ENCODE results near the gene STRADB.
"Not testable (repeated sequence)": the region's sequence is repeated elsewhere in the genome, so short reads cannot be mapped to it uniquely, and the experiment has no call there.

STRADB gene

DNA sequence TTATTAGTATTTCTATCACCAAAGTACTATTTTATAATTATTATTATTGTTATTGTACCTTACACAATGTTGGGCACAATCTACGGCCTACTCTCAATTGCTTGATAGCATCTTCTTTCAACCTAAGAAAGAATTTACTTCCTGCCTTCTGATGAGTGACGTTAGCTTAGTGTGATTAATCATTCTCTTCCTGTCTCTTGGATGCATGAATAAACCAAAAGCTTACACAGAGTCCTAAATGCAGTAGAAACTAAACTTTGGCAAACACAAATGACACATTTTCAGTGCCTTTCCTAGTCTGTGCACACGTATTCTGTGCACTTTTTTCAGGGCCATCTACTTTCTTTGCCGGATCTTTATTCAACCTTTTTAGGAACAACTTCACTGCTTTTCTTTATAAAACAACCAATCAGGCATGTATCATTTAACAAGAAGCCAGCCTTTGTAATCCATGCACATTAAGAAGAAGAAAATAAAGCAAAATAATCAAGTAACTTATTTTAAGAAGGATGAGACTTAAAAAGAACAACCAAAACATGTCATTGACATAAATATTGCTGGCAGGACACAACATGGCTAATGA is 19.4 kb upstream of the STRADB start:
- no peak for DNase-seq

DNA sequence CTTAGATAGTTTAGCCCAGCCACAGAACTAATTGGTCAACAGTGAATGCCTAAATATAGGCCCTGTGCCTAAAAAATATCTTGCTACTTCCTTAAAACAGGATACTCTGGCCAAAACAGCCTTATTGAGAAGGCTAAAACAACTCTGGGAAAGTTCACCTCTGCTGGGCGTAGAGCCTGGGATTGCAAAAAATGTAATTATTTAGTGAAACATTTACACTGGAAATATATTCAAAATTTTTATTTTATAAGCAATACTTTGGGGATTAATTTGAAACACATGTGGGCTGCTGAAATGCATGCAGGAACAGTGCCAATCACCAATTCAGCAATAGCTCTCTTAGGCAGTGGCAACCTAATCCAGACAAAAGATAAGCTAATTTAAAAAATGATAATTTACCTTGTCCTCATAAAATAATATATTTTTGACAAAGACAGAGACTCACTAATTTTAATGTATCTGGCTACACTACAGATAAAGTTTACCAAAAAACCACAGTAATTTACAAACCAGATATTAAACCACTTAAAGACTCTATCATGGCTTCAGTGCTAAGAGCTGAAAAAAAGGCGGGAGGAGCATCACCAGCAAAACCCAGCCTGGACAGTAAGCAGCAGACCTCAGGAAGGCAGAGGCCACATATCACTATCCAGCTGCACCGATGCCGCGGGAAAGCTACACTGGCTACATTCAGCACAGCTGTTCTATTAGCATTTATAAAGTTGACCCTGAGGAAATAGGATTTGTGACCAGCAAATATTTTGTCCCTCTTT is 18.7 kb upstream of the STRADB start:
- DNase-seq, result no peak

DNA sequence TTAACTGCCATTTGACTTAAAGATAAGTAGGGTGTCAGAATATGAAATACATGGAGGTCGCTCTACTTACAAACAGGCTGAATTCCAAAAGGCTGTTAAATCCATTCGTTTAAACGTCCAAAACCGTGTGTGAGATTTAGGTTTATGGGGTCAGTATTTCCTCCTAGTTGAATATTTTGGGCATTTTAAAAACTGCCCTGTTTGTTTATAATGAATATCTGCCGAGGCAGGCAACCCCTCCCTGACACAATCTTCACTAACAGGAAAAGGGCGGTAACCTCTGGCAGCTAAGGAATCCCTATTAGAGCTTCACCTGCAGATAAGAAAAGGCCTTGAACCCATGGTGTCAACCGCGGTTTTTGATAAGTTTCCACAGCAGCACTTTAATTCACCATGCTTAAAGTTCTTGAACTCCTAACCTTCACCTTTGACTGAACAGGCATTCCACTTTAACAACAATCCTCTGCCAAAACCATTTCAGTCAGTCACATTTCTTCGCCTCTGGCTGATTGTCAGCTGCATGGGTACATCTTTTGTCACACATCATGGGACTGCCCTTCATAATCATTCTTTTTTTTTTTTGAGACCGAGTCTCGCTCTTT is 18.0 kb upstream of the STRADB start:
- DNase-seq, result no peak

DNA sequence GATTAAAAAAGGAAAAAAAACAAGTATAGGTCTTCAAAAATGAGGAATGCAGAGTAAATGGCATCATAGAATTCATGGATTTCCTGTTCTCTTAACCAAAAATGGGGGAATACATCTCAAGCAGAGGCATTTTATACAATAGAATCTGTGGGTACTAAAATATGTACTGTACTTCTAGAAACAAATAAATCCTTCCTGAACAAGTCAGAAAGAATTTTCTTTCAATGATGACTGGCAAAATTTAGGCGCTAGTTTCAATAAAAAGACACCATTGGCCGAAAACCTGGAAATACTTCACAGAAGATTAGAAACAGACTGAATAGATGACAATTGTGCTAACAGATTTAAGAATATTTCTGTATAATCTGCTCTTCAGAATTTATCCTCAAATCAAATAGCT is 15.4 kb upstream of the STRADB start:
- no peak for DNase-seq

DNA sequence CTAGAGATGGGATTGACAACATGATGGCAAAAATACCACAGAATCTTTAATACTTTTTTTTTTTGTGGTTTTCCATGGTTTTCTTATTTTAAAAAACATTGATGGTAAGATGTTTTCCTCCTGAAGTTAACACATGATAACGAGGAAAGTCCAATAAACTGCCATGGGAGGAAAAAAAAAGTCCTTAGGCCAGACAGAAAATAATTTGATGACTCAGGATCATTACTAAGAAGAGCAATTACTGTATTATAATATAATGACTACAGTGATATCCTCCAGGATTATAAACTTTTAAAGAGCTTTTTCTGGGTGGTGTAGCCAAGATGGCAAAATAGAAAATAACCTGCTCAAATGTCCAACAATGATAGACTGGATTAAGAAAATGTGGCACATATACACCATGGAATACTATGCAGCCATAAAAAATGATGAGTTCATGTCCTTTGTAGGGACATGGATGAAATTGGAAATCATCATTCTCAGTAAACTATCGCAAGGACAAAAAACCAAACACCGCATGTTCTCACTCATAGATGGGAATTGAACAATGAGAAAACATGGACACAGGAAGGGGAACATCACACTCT is 12.1 kb upstream of the STRADB start:
- DNase-seq, result not testable (repeated sequence)

DNA sequence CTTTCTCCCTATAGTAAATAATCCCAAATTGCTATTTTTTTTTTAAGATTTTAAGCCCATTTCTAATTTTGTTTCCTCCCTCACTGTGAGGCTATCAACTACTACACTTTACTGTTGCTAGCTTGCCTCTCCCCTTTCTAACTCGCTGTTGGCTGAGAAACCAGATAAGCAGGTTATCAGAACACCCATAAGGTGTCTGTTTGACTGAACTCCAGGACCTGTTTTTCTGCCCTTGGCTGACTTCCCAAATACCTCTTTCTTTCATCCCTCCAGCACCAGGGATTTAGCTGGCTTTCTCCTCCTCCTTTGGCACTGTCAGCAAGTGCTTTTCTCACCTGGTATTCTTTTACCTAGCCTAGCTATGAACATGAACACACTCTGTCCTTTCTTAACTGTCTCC is 11.4 kb upstream of the STRADB start:
- no peak for DNase-seq

DNA sequence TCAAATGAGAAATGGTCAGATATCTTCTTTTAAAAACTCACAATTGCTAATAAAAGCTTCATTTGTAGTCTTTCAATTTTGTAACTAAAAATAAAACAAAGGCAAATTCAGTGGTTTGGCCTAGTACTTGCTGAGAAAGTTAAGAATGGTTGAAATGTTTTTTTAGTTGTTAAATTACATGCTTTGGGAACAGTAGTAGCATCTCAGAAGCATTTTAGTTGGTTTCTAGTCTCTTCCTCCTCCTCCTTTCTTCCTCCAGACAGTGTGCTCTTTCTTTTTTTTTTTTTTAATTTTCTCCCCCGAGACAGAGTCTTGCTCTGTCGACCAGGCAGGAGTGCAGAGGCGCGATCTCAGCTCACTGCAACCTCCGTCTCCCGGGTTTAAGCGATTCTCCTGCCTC is 10.1 kb upstream of the STRADB start:
- DNase-seq, result no peak

DNA sequence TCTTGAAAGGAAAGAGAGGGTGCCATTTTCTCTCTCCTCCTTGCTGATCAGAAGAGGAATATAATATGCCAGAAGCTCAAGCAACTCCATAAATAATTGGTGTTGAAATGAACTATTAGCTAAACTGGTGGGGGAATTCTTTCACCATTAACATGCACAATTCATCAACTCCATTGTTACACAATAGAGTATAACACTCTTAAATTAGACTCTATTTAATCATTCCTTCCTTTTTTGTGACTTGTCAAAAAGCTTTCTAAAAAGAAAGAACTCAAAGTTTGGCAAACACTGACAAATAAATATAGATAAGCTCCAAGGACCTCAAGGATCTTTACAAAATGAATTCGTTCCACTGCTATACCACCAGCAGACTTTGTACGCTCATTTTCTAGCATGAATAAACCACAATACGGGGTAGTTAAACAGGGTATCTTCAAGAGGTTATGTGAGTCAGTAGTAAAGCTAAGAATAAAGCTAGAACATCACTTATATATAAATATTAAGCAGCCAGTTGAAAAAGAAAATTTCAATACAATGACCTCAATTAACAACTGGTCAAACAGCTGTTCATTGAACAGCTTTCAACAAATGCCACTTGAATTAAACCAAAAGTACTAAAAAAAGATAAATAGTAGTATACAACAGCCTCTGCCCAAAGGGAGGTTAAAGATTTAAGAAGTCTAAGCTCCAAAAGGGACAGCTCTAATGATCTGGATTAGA is 6.6 kb upstream of the STRADB start:
- no peak for DNase-seq

DNA sequence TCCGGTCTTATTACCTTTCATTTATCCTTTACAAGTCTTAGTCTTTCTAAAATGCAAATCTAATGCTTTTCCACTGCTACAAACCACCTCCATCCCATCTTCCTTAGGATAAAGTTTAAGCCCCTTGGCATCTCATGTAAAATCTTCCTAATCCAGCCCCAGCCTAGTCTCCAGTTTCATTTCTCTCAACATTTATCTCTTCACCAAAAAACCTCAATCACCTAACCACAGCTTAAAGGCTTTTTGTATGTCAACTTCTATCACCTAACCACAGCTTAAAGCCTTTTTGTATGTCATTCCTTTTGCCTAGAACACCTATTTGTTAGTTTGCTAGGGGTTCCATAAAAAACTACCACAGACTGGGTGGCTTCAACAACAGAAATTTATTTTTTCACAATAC is 4.5 kb upstream of the STRADB start:
- DNase-seq, result no peak

DNA sequence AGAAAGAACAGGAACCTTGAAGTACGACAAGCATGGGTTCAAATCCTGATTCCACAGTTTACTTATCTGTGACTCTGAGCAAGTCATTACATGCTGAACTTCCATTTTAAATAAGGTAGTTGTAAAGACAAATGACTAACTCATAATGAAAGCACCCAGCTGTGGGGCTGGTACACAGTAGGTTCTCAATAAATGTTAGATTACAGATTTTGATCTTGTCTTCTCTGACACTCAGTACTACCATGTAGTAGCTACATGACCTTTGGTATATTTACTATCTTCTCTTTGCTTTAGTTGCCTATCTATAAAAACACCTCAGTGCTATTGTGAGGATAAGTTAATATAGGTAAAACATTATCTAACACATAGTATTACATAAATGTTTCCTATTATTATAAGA is 3.5 kb upstream of the STRADB start:
- peak; percentile 17 for DNase-seq

DNA sequence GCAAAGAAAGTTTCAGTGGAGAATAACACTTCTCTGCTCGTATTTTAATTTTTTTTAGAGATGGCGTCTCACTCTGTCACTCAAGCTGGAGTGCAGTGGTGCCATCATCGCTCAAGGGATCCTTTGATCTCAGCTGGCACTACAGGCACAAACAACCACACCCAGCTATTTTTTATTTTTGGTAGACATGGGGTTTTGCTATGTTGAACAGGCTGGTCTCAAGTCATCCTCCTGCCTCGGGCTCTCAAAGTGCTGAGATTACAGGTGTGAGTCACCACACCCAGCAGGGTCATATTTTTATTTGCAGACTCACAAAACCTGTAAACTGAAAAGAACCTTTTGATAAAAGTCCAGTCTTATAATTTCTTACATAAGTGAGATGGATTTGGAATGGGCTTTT is 2.8 kb upstream of the STRADB start:
- DNase-seq, result peak; percentile 28

DNA sequence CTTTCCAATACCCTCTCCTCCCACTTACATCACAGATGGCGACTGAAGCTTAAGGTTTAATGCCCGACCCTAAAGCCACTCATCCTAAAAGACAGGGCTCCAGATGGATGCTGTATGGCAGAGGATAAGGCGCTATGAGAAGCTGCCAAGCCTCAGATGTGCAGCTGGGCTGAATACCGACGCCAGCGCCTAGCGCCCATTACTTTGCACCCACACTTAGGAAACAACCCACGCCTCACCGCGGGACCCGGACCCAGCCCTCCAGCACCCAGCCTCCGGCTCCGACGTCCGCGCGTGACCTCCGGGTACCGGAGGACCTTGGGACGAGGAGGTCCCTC is 617 bp upstream of the STRADB start:
- DNase-seq, result no peak

DNA sequence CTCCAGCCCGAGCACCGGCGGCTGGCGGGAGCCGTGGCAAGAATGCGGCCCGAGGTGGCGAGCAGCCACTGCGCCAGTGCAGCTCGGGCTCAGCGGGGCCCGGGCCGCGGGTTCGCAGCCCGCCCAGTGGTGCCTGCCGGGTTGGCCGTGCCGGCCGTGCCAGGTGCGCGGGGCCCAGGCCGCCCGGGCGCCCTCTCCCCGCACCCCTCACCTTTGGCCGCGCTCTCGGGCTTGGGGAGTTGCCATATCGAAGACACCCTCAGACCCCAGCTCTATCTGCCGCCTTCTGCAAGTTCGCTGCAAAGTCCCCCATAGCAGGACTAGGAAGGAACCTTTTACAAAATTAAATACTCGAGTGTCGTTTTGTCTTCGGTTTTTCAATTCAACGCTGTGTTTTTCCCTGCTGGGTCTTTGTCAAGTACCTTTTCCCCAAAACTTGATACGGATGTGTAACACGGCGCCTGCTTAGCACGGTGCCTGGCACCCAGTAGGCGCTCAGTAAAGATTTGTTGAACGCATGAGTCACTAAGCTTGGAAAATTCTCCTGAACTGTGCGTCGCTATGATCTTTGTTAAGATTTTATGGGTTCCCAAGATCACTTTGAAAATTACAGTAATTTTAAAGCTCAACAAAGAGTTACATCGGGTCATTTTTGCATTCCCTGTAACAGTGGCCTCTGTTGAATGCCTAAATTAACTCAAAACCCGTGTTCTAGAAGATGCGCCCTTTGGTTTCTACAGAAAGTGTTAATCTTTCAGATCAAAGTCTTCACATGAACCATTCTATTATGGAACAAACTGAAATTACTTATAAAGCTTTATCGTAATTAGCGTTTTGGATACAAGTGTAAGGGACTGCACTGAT is 750 bp downstream of the STRADB start:
- no peak for DNase-seq

DNA sequence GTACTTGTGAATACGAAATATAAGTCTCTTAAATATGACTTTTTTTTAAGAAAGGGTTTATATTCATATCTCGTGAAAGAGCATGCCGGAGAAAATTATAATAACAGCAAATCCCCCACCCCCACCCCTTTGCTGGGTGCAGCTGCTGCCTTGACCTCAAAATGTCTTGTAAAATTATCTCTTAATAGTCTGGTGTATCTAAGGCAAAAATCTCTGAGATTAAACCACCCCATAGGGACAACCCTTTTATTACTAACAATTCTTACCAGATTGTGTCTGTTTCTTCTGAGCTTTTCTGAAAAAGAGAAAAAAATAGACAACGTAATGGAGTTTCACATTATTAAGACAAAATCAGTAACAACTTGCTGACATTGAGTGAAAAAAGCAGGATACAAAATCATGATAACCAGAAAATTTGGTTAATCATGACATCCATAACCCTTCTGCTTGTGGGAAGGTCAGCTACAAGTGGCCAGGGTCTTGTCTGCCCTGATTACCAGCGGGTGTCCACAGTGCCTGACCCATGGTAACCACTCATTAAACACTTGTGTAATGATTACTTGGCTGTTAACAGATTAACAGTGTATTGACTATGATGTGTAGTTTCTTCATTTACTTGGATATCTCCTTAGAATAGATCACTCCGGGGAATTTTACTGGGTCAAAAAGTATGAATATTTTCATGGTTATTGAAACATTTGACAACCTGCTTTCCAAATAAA is 1.5 kb downstream of the STRADB start:
- DNase-seq, result no peak

DNA sequence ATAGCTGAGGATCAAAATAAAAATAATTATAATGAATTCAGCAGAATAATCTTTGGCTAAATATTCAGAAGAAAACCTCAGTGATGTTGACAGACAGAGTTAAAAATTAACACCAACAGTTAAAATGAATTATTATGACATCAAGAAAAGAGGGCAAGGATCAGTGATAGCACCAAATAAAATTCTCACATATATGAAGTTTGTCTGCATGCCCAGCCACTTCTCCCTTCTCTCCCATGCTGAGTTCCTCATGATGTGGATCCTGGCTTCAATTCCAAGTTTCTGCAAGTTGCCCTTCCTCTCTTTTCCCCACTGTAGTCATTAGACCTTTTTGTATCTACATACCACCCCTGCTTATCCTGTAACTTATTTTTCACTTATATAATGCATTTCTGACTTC is 6.8 kb downstream of the STRADB start:
- DNase-seq, result no peak

DNA sequence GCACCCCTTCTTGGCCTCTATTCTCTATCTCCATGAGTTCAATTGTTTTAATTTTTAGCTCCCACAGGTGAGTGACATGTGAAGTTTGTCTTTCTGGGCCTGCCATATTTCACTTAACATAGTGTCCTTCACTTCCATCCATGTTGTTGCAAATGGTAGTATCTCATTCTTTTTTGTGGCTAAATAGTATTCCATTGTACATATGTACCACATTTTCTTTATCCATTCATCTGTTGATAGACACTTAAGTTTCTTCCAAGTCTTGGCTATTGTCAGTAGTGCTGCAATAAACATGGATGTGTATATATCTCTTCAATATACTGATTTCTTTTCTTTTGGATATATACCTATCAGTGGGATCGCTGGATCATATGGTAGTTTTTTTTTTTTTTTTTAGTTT is 9.0 kb downstream of the STRADB start:
- DNase-seq, result no peak

DNA sequence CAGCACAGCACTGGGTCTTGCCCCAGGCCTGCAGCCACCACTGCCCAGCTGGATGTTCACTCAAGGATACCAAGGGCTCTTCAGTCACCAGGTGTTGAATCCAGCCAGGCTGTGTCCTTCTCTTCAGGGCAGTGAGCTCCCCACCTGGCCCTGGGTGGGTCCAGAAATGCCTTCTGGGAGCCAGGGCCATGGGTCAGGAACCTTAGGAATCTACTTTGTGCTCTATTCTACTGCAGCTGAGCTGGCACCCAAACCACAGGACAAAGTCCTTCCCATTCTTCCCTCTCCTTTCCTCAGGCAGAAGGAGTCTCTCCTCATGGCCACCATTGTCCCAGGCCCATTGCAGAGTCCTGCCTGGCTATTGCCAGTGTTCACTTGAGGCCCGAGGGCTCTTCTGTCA is 13.0 kb downstream of the STRADB start:
- no peak for DNase-seq

DNA sequence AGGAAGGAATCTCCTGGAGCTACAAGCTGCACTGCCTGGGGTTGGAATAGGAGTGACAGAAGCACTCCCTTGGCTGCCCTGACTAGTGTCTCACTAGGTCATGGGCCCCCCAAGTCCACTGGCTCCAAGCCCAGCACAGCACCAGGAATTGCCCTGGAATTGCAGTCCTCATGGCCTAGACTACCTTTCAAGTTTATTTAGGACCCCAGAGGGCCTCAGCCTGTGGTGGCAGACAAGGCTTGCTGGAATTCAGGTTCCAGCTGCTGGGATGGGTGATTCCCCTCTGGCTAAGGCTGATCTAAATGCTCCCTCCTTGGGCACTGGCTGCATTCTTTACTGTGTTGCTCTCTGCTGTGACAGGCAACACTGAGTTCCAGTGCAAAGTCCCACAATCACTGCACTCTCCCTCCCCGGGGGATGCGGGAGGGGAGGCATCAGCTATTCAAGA is 14.0 kb downstream of the STRADB start:
- DNase-seq, result no peak

DNA sequence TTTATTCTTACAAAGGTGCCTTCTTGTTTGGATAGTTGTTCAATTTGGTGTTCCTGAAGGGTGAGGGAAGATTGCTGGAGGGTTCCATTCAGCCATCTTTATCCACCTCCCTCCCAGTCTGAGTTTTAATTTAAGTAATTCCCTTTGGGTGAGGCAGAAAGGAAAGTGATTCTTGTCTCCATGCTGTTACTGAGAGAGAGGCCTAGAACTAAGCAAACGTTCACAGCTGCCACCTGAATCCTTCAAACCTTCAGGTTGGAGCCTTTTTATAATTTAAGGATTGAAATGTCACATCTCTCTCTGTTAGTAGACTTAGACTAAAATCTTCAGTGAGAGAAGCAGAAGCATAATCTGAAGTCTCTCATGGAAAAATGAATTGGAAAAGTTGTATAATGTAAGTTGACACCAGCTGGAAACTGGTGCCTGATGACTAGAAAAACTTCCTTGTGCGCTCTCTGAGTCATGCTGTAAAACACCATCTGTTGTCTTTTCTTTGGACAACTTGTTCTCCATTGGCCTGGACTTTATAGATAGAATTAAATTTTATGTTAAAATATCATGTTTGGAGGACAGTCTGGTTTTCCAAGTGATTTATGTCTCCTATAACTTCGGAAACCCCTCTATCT is 14.6 kb downstream of the STRADB start:
- no peak for DNase-seq

DNA sequence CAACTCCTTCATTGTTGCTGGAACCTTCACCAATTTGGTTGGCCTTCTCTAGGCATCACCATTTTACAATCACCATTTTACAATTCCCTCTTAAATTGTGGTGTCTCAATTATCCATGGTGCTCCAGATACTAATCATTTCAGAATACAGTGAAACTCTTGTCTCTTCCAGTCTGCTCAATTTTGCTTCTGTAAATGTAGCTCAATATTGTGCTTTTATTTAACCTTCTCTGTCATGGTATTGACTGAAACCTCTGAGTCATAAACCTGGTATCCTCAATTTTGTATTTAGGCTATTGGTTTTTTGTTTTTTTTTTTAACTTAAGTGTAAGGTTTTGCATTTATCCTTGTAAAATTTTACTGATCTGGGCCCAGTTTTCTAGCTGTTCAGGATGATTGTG is 16.1 kb downstream of the STRADB start:
- DNase-seq, result no peak
